Measurements from ENCODE around the gene GRIK1.

DNA sequence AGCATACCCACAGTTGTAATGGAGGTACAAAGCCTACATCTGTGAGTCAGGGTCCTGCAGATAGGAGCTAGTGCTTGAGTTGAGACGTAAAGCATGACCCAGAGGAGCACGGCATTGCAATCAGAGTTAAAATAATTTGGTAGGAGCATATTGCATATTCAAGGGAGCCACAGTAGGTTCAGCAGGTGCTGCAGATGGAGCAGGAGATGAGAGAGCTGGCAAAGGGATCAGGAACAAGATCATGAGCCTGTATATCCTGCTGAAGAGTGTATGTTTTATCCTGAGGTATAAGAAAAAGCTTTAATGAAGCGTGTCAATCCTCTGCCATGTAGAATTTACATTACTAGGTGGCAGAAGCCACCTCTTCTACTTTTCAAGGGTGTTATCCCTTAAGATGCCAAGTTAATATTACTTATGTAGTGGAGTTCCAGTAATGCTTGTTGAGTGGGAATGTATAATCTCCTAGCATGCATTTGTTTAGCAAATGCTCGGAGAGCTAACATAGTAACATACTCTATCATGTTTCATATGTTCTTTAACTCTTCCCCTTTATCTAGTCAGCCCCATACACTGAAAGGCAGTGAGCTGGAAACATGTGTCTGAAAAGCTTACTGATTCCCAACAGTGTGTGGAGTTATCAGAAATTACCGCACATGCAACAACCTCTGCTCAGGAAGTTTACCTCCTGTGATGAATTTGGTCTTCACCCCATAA lies 300.3 kb downstream of the GRIK1 start:
- TF ChIP-seq POLR2A (IDR thresholded peaks at IDR 0.05) = no peak
- TF ChIP-seq, protein P1, sequence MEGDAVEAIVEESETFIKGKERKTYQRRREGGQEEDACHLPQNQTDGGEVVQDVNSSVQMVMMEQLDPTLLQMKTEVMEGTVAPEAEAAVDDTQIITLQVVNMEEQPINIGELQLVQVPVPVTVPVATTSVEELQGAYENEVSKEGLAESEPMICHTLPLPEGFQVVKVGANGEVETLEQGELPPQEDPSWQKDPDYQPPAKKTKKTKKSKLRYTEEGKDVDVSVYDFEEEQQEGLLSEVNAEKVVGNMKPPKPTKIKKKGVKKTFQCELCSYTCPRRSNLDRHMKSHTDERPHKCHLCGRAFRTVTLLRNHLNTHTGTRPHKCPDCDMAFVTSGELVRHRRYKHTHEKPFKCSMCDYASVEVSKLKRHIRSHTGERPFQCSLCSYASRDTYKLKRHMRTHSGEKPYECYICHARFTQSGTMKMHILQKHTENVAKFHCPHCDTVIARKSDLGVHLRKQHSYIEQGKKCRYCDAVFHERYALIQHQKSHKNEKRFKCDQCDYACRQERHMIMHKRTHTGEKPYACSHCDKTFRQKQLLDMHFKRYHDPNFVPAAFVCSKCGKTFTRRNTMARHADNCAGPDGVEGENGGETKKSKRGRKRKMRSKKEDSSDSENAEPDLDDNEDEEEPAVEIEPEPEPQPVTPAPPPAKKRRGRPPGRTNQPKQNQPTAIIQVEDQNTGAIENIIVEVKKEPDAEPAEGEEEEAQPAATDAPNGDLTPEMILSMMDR (IDR thresholded peaks at IDR 0.05) = no peak

Data from suprapubic skin (tissue), 3 donors.